HG03159 (cell line): ENCODE results near the gene EVL.

ENCODE experiments used
- ATAC-seq: cut with Tn5 transposase; IDR thresholded peaks from one replicate; pipeline ENCODE4 v1.9.1; 2021; ENCODE audit warnings: mild to moderate bottlenecking, moderate library complexity; ENCODE audit not compliant: unreplicated experiment

The EVL gene

DNA sequence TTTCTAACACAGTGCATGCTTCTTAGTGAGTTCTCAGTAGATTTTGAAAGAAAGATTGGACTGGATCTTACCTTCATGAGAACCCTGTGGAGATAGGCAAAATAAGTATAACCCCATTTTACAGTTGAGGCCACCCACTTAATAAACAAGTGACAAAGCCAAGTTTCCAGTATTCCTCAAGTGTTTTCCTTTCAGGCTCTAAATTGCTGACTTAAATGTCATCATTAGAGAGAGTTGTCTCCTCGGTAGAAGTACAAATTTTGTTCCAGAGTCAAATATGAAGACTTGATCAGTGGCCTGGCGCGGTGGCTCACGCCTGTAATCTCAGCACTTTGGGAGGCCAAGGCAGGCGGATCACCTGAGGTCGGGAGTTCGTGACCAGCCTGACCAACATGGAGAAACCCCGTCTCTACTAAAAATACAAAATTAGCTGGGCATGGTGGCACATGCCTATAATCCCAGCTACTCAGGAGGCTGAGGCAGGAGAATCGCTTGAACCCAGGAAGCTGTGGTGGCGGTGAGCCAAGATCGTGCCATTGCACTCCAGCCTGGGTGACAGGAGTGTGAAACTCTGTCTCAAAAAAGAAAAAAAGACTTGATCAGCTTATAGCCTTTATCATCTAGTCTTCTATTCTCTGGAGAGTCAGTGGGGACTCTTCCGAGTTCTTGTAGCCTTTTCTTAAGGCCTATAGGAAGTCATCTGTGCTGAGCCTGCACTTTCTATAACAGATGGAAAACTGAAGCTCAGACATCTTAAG is 708 bp upstream of the EVL start:
- peak; percentile 8 for ATAC-seq

DNA sequence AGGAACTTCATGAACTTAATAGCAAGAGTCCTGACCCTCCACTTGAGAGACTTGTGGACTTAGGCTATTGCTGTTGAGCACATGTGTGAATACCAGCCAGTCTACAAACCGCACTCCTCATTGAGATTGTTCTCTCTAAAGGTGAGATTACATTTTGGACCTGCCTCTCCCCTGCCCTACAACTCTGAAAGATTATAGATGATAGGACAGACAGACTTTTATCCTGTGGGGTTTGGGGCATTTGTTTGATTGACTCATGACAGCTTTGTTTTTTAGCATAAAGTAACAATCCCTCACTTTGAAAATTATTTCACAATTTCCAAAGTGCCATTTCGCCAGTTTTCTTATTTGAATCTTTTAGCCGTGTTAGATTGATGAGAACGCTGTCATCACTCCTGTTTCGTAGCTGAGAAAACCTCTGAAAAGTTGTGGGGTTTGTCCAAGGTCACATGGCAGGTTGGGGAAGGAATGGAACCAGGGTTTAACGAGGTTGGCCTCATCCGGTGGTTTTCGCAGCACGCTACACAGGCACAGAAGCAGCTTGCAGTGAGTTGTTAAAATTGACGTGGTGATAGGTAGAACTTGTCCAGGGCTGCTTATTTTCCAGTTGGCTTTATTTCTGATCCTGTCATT is 836 bp downstream of the EVL start:
- peak; percentile 2 for ATAC-seq

GRCh38 chr14:100066962-100067361 is 1.7 kb downstream of the EVL start:
- no peak for ATAC-seq

- ATAC-seq, result no peak
Observed at GRCh38 chr14:100067481-100067880, 2.3 kb downstream of the EVL start.

GRCh38 chr14:100067971-100068959 is 3.0 kb downstream of the EVL start:
- ATAC-seq, result peak; percentile 35

DNA sequence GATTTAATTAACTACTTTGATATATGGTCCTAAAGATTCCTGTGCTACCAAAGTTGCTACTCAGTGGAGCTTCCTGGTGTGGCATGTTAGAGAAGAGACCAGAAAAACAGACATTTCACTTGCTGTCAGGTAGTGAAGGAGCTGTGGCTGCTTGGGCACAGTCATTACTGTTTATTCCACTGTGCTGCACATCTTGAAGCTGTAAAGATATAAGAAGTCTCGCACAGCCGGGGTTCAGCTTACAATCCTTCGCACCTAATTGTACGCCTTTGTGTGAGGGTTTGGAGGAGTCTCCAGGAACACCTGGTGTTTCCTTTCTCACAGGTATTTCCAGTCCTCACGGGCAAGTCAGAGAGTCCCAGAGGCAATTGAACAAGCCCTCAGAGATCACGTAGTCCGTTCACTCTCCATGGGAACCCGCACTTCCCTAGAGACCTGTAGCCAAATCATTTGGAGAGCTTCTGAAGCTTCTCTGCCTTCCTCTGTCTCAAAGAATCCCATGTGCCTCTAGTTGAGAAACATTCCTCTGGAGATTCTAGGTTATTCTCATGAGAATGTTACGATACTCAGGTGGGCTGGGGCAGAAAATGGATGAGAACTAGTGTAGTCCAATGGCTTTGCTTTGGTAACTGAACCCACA is 4.1 kb downstream of the EVL start:
- no peak for ATAC-seq

- ATAC-seq, result no peak
Observed at GRCh38 chr14:100070310-100070709, 5.1 kb downstream of the EVL start.

- no peak for ATAC-seq
Observed at GRCh38 chr14:100071545-100071944, 6.3 kb downstream of the EVL start.

- ATAC-seq, result peak; percentile 37
Observed at GRCh38 chr14:100072783-100073346, 7.6 kb downstream of the EVL start.

DNA sequence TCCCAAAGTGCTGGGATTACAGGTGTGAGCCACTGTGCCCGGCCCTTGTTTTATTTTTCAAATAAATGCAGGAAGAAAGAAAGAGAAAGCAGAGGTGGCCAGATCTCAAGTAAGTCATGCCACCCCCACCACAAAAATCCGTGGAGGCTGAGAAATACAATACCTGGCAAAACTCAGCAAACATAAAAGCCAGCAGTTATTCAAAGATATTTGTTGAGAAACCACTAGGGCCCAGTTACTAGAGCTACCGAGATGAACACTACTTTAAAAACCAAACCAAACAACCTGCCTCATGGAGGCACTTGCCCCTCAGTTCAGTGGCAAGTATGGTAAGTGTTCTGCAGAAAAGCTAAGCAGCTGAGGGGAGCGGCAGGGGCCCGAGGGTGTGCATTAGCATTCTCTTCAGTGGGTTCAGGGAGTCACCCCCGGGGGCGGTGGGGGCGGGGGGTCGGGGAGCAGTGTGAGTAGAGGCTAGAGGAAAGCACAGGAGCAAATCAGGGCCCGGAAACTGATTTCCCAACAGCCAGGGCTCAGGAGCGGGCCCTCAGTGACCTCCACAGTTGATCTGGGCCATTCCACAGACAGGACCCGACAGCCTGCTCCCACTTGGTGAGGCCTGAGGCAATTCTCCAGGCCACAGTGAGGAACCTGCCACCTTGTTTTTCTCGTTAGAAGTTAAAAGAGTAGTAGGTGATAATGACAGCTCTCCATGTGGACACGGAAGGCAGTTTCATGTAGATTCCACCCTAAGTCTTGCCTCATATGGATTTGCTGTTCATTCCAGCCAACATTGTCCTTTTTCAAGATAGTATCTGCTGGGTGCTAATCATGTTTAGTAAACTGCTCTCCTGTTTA is 8.6 kb downstream of the EVL start:
- ATAC-seq, result no peak

GRCh38 chr14:100074431-100075100 is 9.3 kb downstream of the EVL start:
- ATAC-seq, result no peak

- ATAC-seq, result no peak
Observed at GRCh38 chr14:100075681-100076080, 10.5 kb downstream of the EVL start.

DNA sequence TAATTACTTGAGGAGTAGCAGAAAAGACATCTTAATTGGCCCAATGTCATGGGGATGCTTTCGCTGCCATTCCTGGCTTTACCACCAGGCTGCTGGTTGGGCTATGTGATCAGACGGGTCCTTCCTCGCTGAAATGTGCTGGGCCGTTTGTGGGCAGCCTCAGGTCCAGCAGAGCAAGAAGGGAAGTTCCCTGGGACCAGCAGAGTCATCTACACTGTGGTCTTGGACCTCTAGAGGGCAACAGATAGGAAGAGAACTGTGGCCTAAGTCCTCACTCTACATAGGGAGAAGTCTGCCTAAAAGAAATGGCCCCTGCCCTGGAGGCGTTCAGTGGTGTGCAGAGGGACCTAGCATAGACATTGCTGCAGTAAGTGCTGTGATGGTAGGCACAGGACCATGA is 10.9 kb downstream of the EVL start:
- ATAC-seq, result no peak

GRCh38 chr14:100076606-100077005 is 11.4 kb downstream of the EVL start:
- ATAC-seq, result no peak

DNA sequence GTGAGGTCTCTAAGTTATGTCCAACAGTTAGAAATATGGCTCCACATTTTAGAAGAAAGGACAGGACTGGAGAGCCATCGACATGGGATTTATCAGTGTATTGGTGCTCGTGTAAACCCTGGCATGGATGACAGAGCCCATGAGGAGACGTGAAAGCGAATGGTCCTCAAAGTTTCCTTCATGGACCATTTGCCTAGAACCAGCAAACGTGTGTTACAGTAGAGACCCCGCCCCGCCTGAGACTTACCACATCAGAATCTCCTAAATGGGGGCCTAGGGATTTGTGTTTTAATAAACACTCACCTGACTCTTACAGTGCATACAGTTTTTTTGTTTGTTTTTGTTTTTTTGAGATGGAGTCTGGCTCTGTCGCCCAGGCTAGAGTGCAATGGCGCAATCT is 12.2 kb downstream of the EVL start:
- ATAC-seq, result no peak

GRCh38 chr14:100078216-100078803 is 13.1 kb downstream of the EVL start:
- no peak for ATAC-seq

DNA sequence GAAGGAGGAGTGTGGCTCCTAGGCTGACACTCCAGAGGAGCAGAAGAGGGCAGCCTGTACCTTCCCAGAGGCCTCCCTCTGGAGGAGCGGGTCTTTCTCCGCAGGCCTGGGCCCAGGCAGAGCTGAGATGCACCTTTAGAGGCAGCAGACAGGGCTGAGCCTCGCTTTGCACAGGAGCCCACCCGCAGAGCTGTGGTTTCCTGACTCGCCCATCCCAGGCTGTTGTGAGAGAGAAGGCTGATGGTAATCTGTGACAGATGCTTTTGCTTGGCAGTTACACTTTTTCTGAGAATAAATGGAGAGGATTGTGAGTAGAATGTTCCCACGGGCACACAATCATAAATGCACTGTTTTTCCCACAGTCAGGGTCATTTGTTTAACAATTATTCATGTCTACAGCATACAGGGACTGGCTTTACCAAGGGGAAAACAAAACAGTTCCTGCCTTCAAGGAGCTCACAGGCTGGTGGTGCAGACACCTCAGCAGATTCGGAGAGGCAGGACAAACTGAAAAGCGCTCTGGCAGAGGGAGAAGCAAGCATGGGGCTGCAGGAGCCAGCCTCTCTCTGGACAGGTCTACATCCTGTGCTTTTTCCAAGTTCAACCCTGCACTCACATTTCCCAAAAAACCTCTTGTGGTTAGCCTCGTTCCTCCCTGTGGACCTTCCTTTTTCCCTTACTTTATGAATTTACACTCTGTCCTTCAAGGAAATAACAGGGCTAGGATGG is 13.9 kb downstream of the EVL start:
- ATAC-seq, result peak; percentile 63

DNA sequence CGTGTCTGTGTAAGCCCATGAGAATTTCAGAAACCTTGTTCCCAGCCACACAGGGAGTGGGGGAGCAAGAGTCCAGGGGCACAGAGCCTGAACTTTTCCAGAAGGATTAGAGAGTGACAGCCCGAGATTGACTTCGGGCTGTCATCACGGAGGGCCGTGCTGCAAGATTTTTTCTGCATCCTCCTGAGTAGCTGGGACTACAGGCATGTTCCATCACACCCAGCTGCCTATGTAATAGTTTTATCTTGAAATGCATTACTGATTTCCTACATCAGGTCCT is 14.4 kb downstream of the EVL start:
- no peak for ATAC-seq
